Activated T-helper 2 cell treated with anti-CD3 and anti-CD28 coated beads, Interferon-gamma antibody, Interleukin-2, Interleukin-4, amounts not matched to agents 10 μg/mL and 5 μg/mL and 100 μg/mL, durations not matched to agents 14 hours and 24 hours and 36 hours (primary cell): ENCODE data around the gene C22orf23. TPM values are rescaled to one million over a fixed set of nuclear protein-coding genes. Genes with fewer than 3 reads are reported as not detected.
A peak's percentile ranks its signal among the peaks of the same experiment; 100 is the strongest.

ENCODE experiments used
- DNase-seq: peaks from one replicate; pipeline ENCODE4 v3.0.0; 2021; ENCODE audit warnings: low spot score
- H3K27ac Mint-ChIP-seq: one replicate; pipeline ENCODE4 v1.8.0; 2021; ENCODE audit warnings: mixed read lengths
- H3K27me3 Mint-ChIP-seq: one replicate; pipeline ENCODE4 v1.8.0; 2021; ENCODE audit warnings: low read depth, mixed read lengths
- H3K36me3 Mint-ChIP-seq: one replicate; pipeline ENCODE4 v1.8.0; 2021; ENCODE audit warnings: low read depth, mixed read lengths
- H3K4me1 Mint-ChIP-seq: one replicate; pipeline ENCODE4 v1.8.0; 2021; ENCODE audit warnings: low read depth, mixed read lengths
- H3K4me3 Mint-ChIP-seq: one replicate; pipeline ENCODE4 v1.8.0; 2021; ENCODE audit warnings: low read depth, mild to moderate bottlenecking, moderate library complexity, mixed read lengths
- H3K9me3 Mint-ChIP-seq: one replicate; pipeline ENCODE4 v1.8.0; 2021; ENCODE audit warnings: mixed read lengths
- intact Hi-C: fragments of 100-400 bp; cut with micrococcal nuclease; formaldehyde crosslinking; loops from one replicate; pipeline ENCODE4 v1.15.1; 2023
- total RNA-seq: library from RNA; stranded (reverse); gene quantifications from 2 replicates; pipeline ENCODE4 v1.2.3, GENCODE V29; 2022

Gene C22orf23
- total RNA-seq, 1 donor from 2014 or later = not detected

- H3K4me1 Mint-ChIP-seq = peaks cover 5% of the 10 kb centered on the region
- no peak for DNase-seq
- H3K36me3 Mint-ChIP-seq = peaks cover 19% of the 10 kb centered on the region
- H3K27ac Mint-ChIP-seq = no peak overlapping the region
- no peak overlapping the region for H3K4me3 Mint-ChIP-seq
- no peaks in the 10 kb centered on the region for H3K27me3 Mint-ChIP-seq
- intact Hi-C loops = no loop called here
- H3K9me3 Mint-ChIP-seq = no peaks in the 10 kb centered on the region
Measured at GRCh38 chr22:37924386-37925065, 28.9 kb downstream of the C22orf23 start.

- Mint-ChIP-seq H3K4me1 (peaks cover 5% of the 10 kb centered on the region), H3K27me3 (no peaks in the 10 kb centered on the region), H3K36me3 (peaks cover 16% of the 10 kb centered on the region), H3K9me3 (no peaks in the 10 kb centered on the region), H3K27ac (no peak overlapping the region), H3K4me3 (no peak overlapping the region)
- intact Hi-C loops = no loop called here
- DNase-seq = no peak
Measured at GRCh38 chr22:37923927-37924326, 29.5 kb downstream of the C22orf23 start.

- H3K4me1 Mint-ChIP-seq = peaks cover 5% of the 10 kb centered on the region
- no peaks in the 10 kb centered on the region for H3K27me3 Mint-ChIP-seq
- intact Hi-C loops = no loop called here
- peaks cover 11% of the 10 kb centered on the region for H3K36me3 Mint-ChIP-seq
- no peak overlapping the region for H3K4me3 Mint-ChIP-seq
- no peaks in the 10 kb centered on the region for H3K9me3 Mint-ChIP-seq
- DNase-seq = no peak
- no peak overlapping the region for H3K27ac Mint-ChIP-seq
Measured at GRCh38 chr22:37922191-37922590, 31.2 kb downstream of the C22orf23 start.

- Mint-ChIP-seq H3K27ac (peak overlapping the region; percentile 82), H3K4me1 (peaks cover 5% of the 10 kb centered on the region), H3K9me3 (no peaks in the 10 kb centered on the region), H3K36me3 (peaks cover 11% of the 10 kb centered on the region), H3K4me3 (peak overlapping the region; percentile 47), H3K27me3 (no peaks in the 10 kb centered on the region)
- intact Hi-C loops = no loop called here
- DNase-seq = no peak
Measured at GRCh38 chr22:37920126-37920525, 33.3 kb downstream of the C22orf23 start.

- Mint-ChIP-seq H3K27me3 (no peaks in the 10 kb centered on the region), H3K9me3 (no peaks in the 10 kb centered on the region), H3K4me3 (no peak overlapping the region), H3K4me1 (peaks cover 5% of the 10 kb centered on the region), H3K27ac (no peak overlapping the region), H3K36me3 (peaks cover 11% of the 10 kb centered on the region)
- intact Hi-C loops = no loop called here
- no peak for DNase-seq
Measured at GRCh38 chr22:37918580-37919270, 34.7 kb downstream of the C22orf23 start.

GRCh38 chr22:37917874-37918548 lies 35.4 kb downstream of the C22orf23 start:
- no peaks in the 10 kb centered on the region for H3K9me3 Mint-ChIP-seq
- intact Hi-C loops = no loop called here

GRCh38 chr22:37916311-37916710 lies 37.1 kb downstream of the C22orf23 start:
- Mint-ChIP-seq H3K27ac (no peak overlapping the region), H3K4me1 (peaks cover 5% of the 10 kb centered on the region), H3K36me3 (peaks cover 7% of the 10 kb centered on the region), H3K9me3 (no peaks in the 10 kb centered on the region), H3K27me3 (no peaks in the 10 kb centered on the region), H3K4me3 (no peak overlapping the region)
- intact Hi-C loops = no loop called here
- DNase-seq = no peak

More at GRCh38 chr22:37917874-37918548, 35.4 kb downstream of the C22orf23 start:
- Mint-ChIP-seq H3K27me3 (no peaks in the 10 kb centered on the region), H3K36me3 (peaks cover 10% of the 10 kb centered on the region), H3K27ac (no peak overlapping the region), H3K4me3 (no peak overlapping the region), H3K4me1 (peaks cover 5% of the 10 kb centered on the region)
- no peak for DNase-seq

GRCh38 chr22:37913233-37913721 lies 40.1 kb downstream of the C22orf23 start:
- no peaks in the 10 kb centered on the region for H3K27me3 Mint-ChIP-seq
- H3K36me3 Mint-ChIP-seq = peaks cover 3% of the 10 kb centered on the region
- H3K9me3 Mint-ChIP-seq = no peaks in the 10 kb centered on the region
- H3K27ac Mint-ChIP-seq = no peak overlapping the region
- no peak overlapping the region for H3K4me3 Mint-ChIP-seq
- no peak for DNase-seq
- intact Hi-C loops = no loop called here
- no peaks in the 10 kb centered on the region for H3K4me1 Mint-ChIP-seq

GRCh38 chr22:37912171-37912570 lies 41.2 kb downstream of the C22orf23 start:
- no peak overlapping the region for H3K27ac Mint-ChIP-seq

GRCh38 chr22:37911697-37912096 lies 41.7 kb downstream of the C22orf23 start:
- Mint-ChIP-seq H3K4me3 (no peak overlapping the region), H3K4me1 (peaks cover 12% of the 10 kb centered on the region), H3K27ac (no peak overlapping the region), H3K27me3 (no peaks in the 10 kb centered on the region), H3K9me3 (no peaks in the 10 kb centered on the region), H3K36me3 (peaks cover 3% of the 10 kb centered on the region)
- DNase-seq = no peak
- intact Hi-C loops = no loop called here

More at GRCh38 chr22:37912171-37912570, 41.2 kb downstream of the C22orf23 start:
- peaks cover 8% of the 10 kb centered on the region for H3K4me1 Mint-ChIP-seq
- no peaks in the 10 kb centered on the region for H3K9me3 Mint-ChIP-seq
- DNase-seq = no peak
- intact Hi-C loops = no loop called here
- peaks cover 3% of the 10 kb centered on the region for H3K36me3 Mint-ChIP-seq
- H3K4me3 Mint-ChIP-seq = no peak overlapping the region
- no peaks in the 10 kb centered on the region for H3K27me3 Mint-ChIP-seq

GRCh38 chr22:37910890-37911672 lies 42.3 kb downstream of the C22orf23 start:
- Mint-ChIP-seq H3K9me3 (no peaks in the 10 kb centered on the region), H3K4me3 (no peak overlapping the region), H3K36me3 (peaks cover 3% of the 10 kb centered on the region), H3K27me3 (no peaks in the 10 kb centered on the region), H3K27ac (no peak overlapping the region), H3K4me1 (peaks cover 12% of the 10 kb centered on the region)
- intact Hi-C loops = no loop called here
- DNase-seq = no peak

GRCh38 chr22:37909766-37910165 lies 43.6 kb downstream of the C22orf23 start:
- intact Hi-C loops = no loop called here
- H3K9me3 Mint-ChIP-seq = no peaks in the 10 kb centered on the region
- H3K27me3 Mint-ChIP-seq = no peaks in the 10 kb centered on the region
- no peak for DNase-seq
- H3K27ac Mint-ChIP-seq = no peak overlapping the region
- no peak overlapping the region for H3K4me3 Mint-ChIP-seq
- peaks cover 21% of the 10 kb centered on the region for H3K4me1 Mint-ChIP-seq
- H3K36me3 Mint-ChIP-seq = peaks cover 3% of the 10 kb centered on the region
